Measurements from ENCODE around the gene ROR2. TPM values are rescaled to one million over a fixed set of nuclear protein-coding genes. Genes with fewer than 3 reads are reported as not detected.
A peak's percentile ranks its signal among the peaks of the same experiment; 100 is the strongest.

The ROR2 gene
- total RNA-seq, 4 donors from 2014 or later, result 1.8 to 4.2 (median 2.7) TPM

- 88% methylated on average over 24 to 25 of the region's 25 CpGs for WGBS, 2 donors
- H3K27me3 ChIP-seq, result no peaks in the 10 kb centered on the region
- no peaks in the 10 kb centered on the region for H3K9me3 ChIP-seq
- no peak for DNase-seq (ENCODE audit: low spot score in 2 of 2)
- no peak overlapping the region for H3K4me3 ChIP-seq
- no peak for TF ChIP-seq CTCF (IDR thresholded peaks at IDR 0.05)
- TF ChIP-seq EP300 (IDR thresholded peaks at IDR 0.05), result no peak
- TF ChIP-seq POLR2A (IDR thresholded peaks at IDR 0.05), result no peak
- peaks cover 0 to 4% (median 0%) of the 10 kb centered on the region in 4 donors for H3K4me1 ChIP-seq
- no peaks in the 10 kb centered on the region for H3K36me3 ChIP-seq
- H3K27ac ChIP-seq, result no peak overlapping the region
These were observed 116.7 kb downstream of the ROR2 start for GRCh38 chr9:91833096-91833877.

DNA sequence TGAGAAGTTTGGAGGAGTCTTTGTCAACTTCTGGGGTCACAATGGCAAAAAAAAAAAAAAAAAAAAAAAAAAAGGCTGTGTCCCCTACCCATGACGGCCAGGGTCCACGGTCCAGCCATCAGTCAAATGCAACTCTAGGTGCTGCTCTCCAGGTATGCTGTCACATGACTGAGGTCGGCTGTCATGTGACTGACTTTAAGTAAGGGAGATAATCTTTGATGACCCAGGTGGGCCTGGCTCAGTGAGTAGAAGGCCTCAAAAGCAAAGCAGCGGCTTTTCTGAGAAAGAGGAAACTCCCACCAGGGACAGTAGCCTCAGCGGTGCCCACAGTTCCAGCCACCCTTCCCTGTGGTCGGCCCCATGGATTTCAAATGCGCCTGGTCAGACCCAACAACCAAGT lies 117.7 kb downstream of the ROR2 start:
- Histone ChIP-seq H3K4me3 (no peak overlapping the region), H3K4me1 (no peaks in the 10 kb centered on the region), H3K36me3 (no peaks in the 10 kb centered on the region), H3K27me3 (no peaks in the 10 kb centered on the region), H3K27ac (no peak overlapping the region), H3K9me3 (no peaks in the 10 kb centered on the region)
- TF ChIP-seq EP300 (IDR thresholded peaks at IDR 0.05) (no peak), POLR2A (IDR thresholded peaks at IDR 0.05) (no peak), CTCF (IDR thresholded peaks at IDR 0.05) (no peak)
- no peak for DNase-seq (ENCODE audit: low spot score in 2 of 2)
- 93 to 94% methylated on average over 7 of the region's 7 CpGs for WGBS, 2 donors

DNA sequence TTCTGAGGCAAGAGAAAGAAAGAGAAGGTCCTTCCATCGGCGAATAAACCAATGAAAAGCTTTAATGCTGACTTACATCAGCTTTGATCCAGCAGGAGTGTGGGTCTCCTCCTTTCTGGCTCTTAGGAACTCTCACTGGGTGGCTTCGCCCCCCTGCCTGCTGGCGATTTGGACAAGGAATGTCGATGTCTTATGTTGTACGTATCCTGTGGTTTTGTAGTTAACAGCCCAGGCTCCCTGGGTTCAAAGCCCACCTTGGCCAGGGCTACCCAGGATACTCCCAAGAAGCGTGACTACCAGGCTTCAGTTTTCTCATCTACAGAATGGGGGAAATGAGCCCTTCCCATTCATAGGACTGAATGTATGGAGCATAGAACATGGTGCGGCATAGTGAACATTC lies 124.2 kb downstream of the ROR2 start:
- H3K27me3 ChIP-seq, result no peaks in the 10 kb centered on the region
- no peak overlapping the region for H3K4me3 ChIP-seq
- H3K36me3 ChIP-seq, result no peaks in the 10 kb centered on the region
- TF ChIP-seq CTCF (IDR thresholded peaks at IDR 0.05) (no peak), EP300 (IDR thresholded peaks at IDR 0.05) (no peak), POLR2A (IDR thresholded peaks at IDR 0.05) (no peak)
- H3K27ac ChIP-seq, result no peak overlapping the region
- 82 to 89% methylated on average over 8 of the region's 8 CpGs for WGBS, 2 donors
- H3K4me1 ChIP-seq, result peaks cover 0 to 8% (median 0%) of the 10 kb centered on the region in 4 donors
- no peaks in the 10 kb centered on the region for H3K9me3 ChIP-seq
- no peak for DNase-seq (ENCODE audit: low spot score in 2 of 2)

DNA sequence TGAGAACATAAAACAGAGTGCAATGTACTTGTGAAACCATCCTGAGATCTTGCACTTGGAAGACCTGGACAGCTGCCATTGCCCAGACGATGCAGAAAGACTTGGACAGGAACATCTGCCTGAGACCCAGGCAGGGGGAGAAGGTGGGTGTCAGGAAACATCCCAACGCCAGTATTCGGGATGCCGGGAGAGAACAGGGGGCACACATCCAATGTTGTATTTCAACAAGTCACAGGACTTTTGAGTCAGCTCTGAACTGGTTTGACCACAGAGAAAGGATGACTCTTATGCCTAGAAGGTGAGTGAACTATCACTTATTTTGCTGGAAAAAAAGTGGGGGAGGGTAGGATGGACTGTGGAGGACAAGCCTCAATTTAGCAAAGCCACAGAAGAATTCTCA lies 124.6 kb downstream of the ROR2 start:
- no peaks in the 10 kb centered on the region for H3K36me3 ChIP-seq

More for the DNA sequence above, 124.6 kb downstream of the ROR2 start:
- Histone ChIP-seq H3K9me3 (no peaks in the 10 kb centered on the region), H3K4me3 (no peak overlapping the region), H3K27me3 (no peaks in the 10 kb centered on the region), H3K27ac (peak overlapping the region in 1 of 4 donors; percentile 50), H3K4me1 (peaks cover 0 to 8% (median 0%) of the 10 kb centered on the region in 4 donors)
- TF ChIP-seq POLR2A (IDR thresholded peaks at IDR 0.05) (no peak), EP300 (IDR thresholded peaks at IDR 0.05) (no peak), CTCF (IDR thresholded peaks at IDR 0.05) (no peak)
- 73 to 74% methylated on average over 4 of the region's 4 CpGs for WGBS, 2 donors
- DNase-seq (ENCODE audit: low spot score in 2 of 2), result no peak
